H9 (cell line): ENCODE data around the gene TGFBR1. TPM values are rescaled to one million over a fixed set of nuclear protein-coding genes. Genes with fewer than 3 reads are reported as not detected.

Experiments used
- DNase-seq: peaks from one replicate; pipeline ENCODE4 v3.0.0-alpha.2; 2017
- H2AFZ ChIP-seq: one replicate; pipeline ENCODE4 v1.6.1; 2013; ENCODE audit warnings: mild to moderate bottlenecking, low read length, control low read depth, moderate library complexity
- H2AK5ac ChIP-seq: 2 replicates; pipeline ENCODE4 v1.6.1; 2013; ENCODE audit warnings: low read length, control low read depth, mixed read lengths; ENCODE audit not compliant: insufficient read length
- H2BK120ac ChIP-seq: one replicate; pipeline ENCODE4 v1.6.1; 2013; ENCODE audit warnings: low read depth, mild to moderate bottlenecking, low read length, control low read depth, inconsistent platforms; ENCODE audit not compliant: poor library complexity, severe bottlenecking
- H2BK12ac ChIP-seq: 2 replicates; pipeline ENCODE4 v1.6.1; 2013; ENCODE audit warnings: low read length, control low read depth, mixed read lengths, low read depth; ENCODE audit not compliant: insufficient read length
- H2BK15ac ChIP-seq: 2 replicates; pipeline ENCODE4 v1.6.1; 2013; ENCODE audit warnings: low read depth, low read length, control low read depth
- H2BK20ac ChIP-seq: one replicate; pipeline ENCODE4 v1.6.1; 2013; ENCODE audit warnings: low read depth, mild to moderate bottlenecking, low read length, control low read depth, inconsistent platforms; ENCODE audit not compliant: poor library complexity, severe bottlenecking
- H2BK5ac ChIP-seq: 2 replicates; pipeline ENCODE4 v1.6.1; 2013; ENCODE audit warnings: low read length, control low read depth, mixed read lengths; ENCODE audit not compliant: insufficient read length
- H3K14ac ChIP-seq: 2 replicates; pipeline ENCODE4 v1.6.1; 2013; ENCODE audit warnings: low read length, control low read depth; ENCODE audit not compliant: insufficient read depth
- H3K18ac ChIP-seq: 2 replicates; pipeline ENCODE4 v1.6.1; 2013; ENCODE audit warnings: low read depth, mild to moderate bottlenecking, mixed read lengths, low read length, control low read depth; ENCODE audit not compliant: insufficient read length
- H3K23ac ChIP-seq: 2 replicates; pipeline ENCODE4 v1.6.1; 2013; ENCODE audit warnings: low read length, control low read depth, mixed read lengths, low read depth; ENCODE audit not compliant: insufficient read length
- H3K23me2 ChIP-seq: 2 replicates; pipeline ENCODE4 v1.6.1; 2013; ENCODE audit warnings: low read depth, mild to moderate bottlenecking, mixed read lengths, low read length, control low read depth; ENCODE audit not compliant: insufficient read length, poor library complexity, severe bottlenecking
- H3K27ac ChIP-seq: 2 replicates; pipeline ENCODE4 v1.5.1; 2013; ENCODE audit warnings: low read length, control low read depth, mixed read lengths, low read depth; ENCODE audit not compliant: insufficient read length
- H3K27me3 ChIP-seq: 2 replicates; pipeline ENCODE4 v1.6.1; 2013; ENCODE audit warnings: low read length, control low read depth, inconsistent platforms; ENCODE audit not compliant: insufficient read depth
- H3K4ac ChIP-seq: 2 replicates; pipeline ENCODE4 v1.6.1; 2013; ENCODE audit warnings: low read depth, mild to moderate bottlenecking, control low read depth, inconsistent platforms, low read length, moderate library complexity
- H3K4me1 ChIP-seq: 2 replicates; pipeline ENCODE4 v1.6.1; 2013; ENCODE audit warnings: low read length, control low read depth, inconsistent platforms; ENCODE audit not compliant: insufficient read depth
- H3K4me2 ChIP-seq: 2 replicates; pipeline ENCODE4 v1.6.1; 2013; ENCODE audit warnings: low read length, control low read depth, mixed read lengths; ENCODE audit not compliant: insufficient read length, insufficient read depth
- H3K56ac ChIP-seq: 2 replicates; pipeline ENCODE4 v1.6.1; 2013; ENCODE audit warnings: low read depth, mild to moderate bottlenecking, mixed read lengths, low read length, control low read depth; ENCODE audit not compliant: insufficient read length
- H3K79me1 ChIP-seq: 2 replicates; pipeline ENCODE4 v1.6.1; 2013; ENCODE audit warnings: low read depth, mild to moderate bottlenecking, moderate library complexity, low read length, control low read depth, inconsistent platforms; ENCODE audit not compliant: insufficient read depth, poor library complexity, severe bottlenecking
- H3K79me2 ChIP-seq: 2 replicates; pipeline ENCODE4 v1.6.1; 2013; ENCODE audit warnings: low read length, control low read depth, inconsistent platforms; ENCODE audit not compliant: insufficient read depth
- H3K9ac ChIP-seq: 2 replicates; pipeline ENCODE4 v1.6.1; 2013; ENCODE audit warnings: low read length, control low read depth, mixed read lengths; ENCODE audit not compliant: insufficient read length; ENCODE audit errors: extremely low read depth
- H3K9me3 ChIP-seq: one replicate; pipeline ENCODE4 v1.6.1; 2013; ENCODE audit warnings: low read depth, low read length, inconsistent platforms; ENCODE audit not compliant: control insufficient read depth
- H3T11ph ChIP-seq: one replicate; pipeline ENCODE4 v1.6.1; 2013; ENCODE audit warnings: mild to moderate bottlenecking, low read length, control low read depth, inconsistent platforms
- H4K20me1 ChIP-seq: one replicate; pipeline ENCODE4 v1.6.1; 2013; ENCODE audit not compliant: control insufficient read depth, insufficient read length, insufficient read depth
- H4K5ac ChIP-seq: 2 replicates; pipeline ENCODE4 v1.6.1; 2013; ENCODE audit warnings: low read depth, mild to moderate bottlenecking, mixed read lengths, low read length, control low read depth; ENCODE audit not compliant: insufficient read length
- H4K8ac ChIP-seq: replicated peaks from 2 replicates; pipeline ENCODE4 v1.6.1; 2013; ENCODE audit warnings: low read length, control low read depth, mixed read lengths, low read depth; ENCODE audit not compliant: insufficient read length
- H4K91ac ChIP-seq: 2 replicates; pipeline ENCODE4 v1.6.1; 2013; ENCODE audit warnings: low read depth, mild to moderate bottlenecking, moderate library complexity, mixed read lengths, low read length, control low read depth; ENCODE audit not compliant: insufficient read length
- H3K27ac Mint-ChIP-seq, 3 experiments: 2 replicates in 2 of 3; 3 replicates in 1 of 3; pipeline ENCODE4 v1.8.0; 2020 to 2021; ENCODE audit warnings: mixed read lengths in 3 of 3, mild to moderate bottlenecking in 1 of 3, moderate library complexity in 1 of 3
- H3K27me3 Mint-ChIP-seq: 2 replicates; pipeline ENCODE4 v1.8.0; 2021; ENCODE audit warnings: low read depth, mild to moderate bottlenecking, moderate library complexity, mixed read lengths
- H3K36me3 Mint-ChIP-seq, 3 experiments: 2 replicates in 2 of 3; 3 replicates in 1 of 3; pipeline ENCODE4 v1.8.0; 2020 to 2021; ENCODE audit warnings: low read depth in 3 of 3, mixed read lengths in 3 of 3; ENCODE audit not compliant: insufficient read depth in 1 of 3
- H3K4me1 Mint-ChIP-seq, 2 experiments: 2 replicates each; pipeline ENCODE4 v1.8.0; 2020; ENCODE audit warnings: mixed read lengths in 2 of 2
- H3K4me3 Mint-ChIP-seq, 2 experiments: 2 replicates in 1 of 2; 3 replicates in 1 of 2; pipeline ENCODE4 v1.8.0; 2020 to 2021; ENCODE audit warnings: mild to moderate bottlenecking in 2 of 2, mixed read lengths in 2 of 2, moderate library complexity in 1 of 2
- H3K9me3 Mint-ChIP-seq, 2 experiments: 2 replicates in 1 of 2; 3 replicates in 1 of 2; pipeline ENCODE4 v1.8.0; 2020; ENCODE audit warnings: mild to moderate bottlenecking in 2 of 2, mixed read lengths in 2 of 2, moderate library complexity in 1 of 2
- CTCF ChIP-seq: fragments of 200-600 bp; sonication (generic); conservative IDR thresholded peaks from 3 replicates; pipeline ENCODE4 v1.8.0; 2021; ENCODE audit warnings: antibody characterized with exemption, mild to moderate bottlenecking
- WGBS: extraction: QIAGEN DNeasy Blood & Tissue Kit; methylation state at CpG from one replicate; pipeline ENCODE4 v1.1.7; 2013; ENCODE audit warnings: missing lambda C conversion rate, low lambda C conversion rate, mixed read lengths; ENCODE audit not compliant: insufficient read length; ENCODE audit errors: extremely low coverage; 5-methylcytosine and 5-hydroxymethylcytosine counted together
- total RNA-seq: library from RNA; stranded (reverse); gene quantifications from 2 replicates; pipeline ENCODE4 v1.2.1, GENCODE V29; 2021

Gene TGFBR1
- total RNA-seq, 1 experiment from 2014 or later, result 59.3 TPM

- whole genome bisulfite sequencing, result no CpG with 5 or more reads among the region's 4 CpGs
- Histone ChIP-seq H3K4ac (no peak overlapping the region), H2BK12ac (no peak overlapping the region), H4K5ac (no peak overlapping the region), H3T11ph (no peak overlapping the region), H3K23ac (no peak overlapping the region), H3K23me2 (no peaks in the 10 kb centered on the region), H2BK15ac (no peak overlapping the region), H3K9me3 (no peaks in the 10 kb centered on the region), H2AK5ac (no peak overlapping the region), H3K9ac (no peak overlapping the region), H3K27me3 (no peaks in the 10 kb centered on the region), H2BK20ac (no peak overlapping the region), H2AFZ (no peak overlapping the region), H3K79me2 (no peaks in the 10 kb centered on the region), H3K79me1 (no peaks in the 10 kb centered on the region), H4K8ac (no peak overlapping the region), H3K18ac (no peak overlapping the region), H4K20me1 (no peaks in the 10 kb centered on the region), H3K4me1 (no peaks in the 10 kb centered on the region), H4K91ac (no peak overlapping the region), H3K56ac (no peak overlapping the region), H3K4me2 (no peak overlapping the region), H3K27ac (no peak overlapping the region), H2BK5ac (no peak overlapping the region), H2BK120ac (no peak overlapping the region), H3K14ac (no peak overlapping the region)
- no peak for TF ChIP-seq CTCF
- Mint-ChIP-seq H3K27me3 (no peaks in the 10 kb centered on the region), H3K36me3 (peaks cover 25 to 68% (median 67%) of the 10 kb centered on the region in 3 experiments; a peak in 6 of 7 replicates), H3K9me3 (no peaks in the 10 kb centered on the region), H3K27ac (no peak overlapping the region), H3K4me3 (no peak overlapping the region), H3K4me1 (peaks cover 9 to 11% of the 10 kb centered on the region in 2 experiments)
- no peak for DNase-seq
Observed at GRCh38 chr9:99144966-99145365, 40.1 kb downstream of the TGFBR1 start.
